GM23338 (cell line): ENCODE measurements around the gene SREK1IP1.

Experiments
- CTCF ChIP-seq, 2 experiments: fragments of 200-600 bp in 1 of 2; sonication (generic) in 1 of 2; conservative IDR thresholded peaks; 2 replicates each; pipeline versions ENCODE4 v1.5.1 to v1.6.1; 2016 to 2017; ENCODE audit warnings: antibody characterized with exemption in 2 of 2, low read depth in 2 of 2, mild to moderate bottlenecking in 2 of 2, moderate library complexity in 1 of 2
- ETS1 ChIP-seq: IDR thresholded peaks from 2 replicates; pipeline ENCODE4 v1.6.1; 2016; ENCODE audit warnings: antibody characterized with exemption
- EZH2 ChIP-seq: fragments of 200-600 bp; sonication (generic); IDR thresholded peaks from one replicate; pipeline ENCODE4 v1.8.0; 2017; ENCODE audit warnings: antibody characterized with exemption, mild to moderate bottlenecking, low read depth; ENCODE audit not compliant: unreplicated experiment
- EZH2phosphoT487 ChIP-seq: fragments of 200-600 bp; sonication (generic); IDR thresholded peaks from one replicate; pipeline ENCODE4 v1.8.1; 2018; ENCODE audit warnings: antibody characterized with exemption; ENCODE audit not compliant: unreplicated experiment
- JUNB ChIP-seq: IDR thresholded peaks from one replicate; pipeline ENCODE4 v1.6.1; 2016; ENCODE audit warnings: antibody characterized with exemption; ENCODE audit not compliant: unreplicated experiment
- POLR2AphosphoS5 ChIP-seq: IDR thresholded peaks from 2 replicates; pipeline ENCODE4 v1.6.1; 2016; ENCODE audit warnings: antibody characterized with exemption, low read depth
- REST ChIP-seq: IDR thresholded peaks from one replicate; pipeline ENCODE4 v1.6.1; 2018; ENCODE audit warnings: antibody characterized with exemption; ENCODE audit not compliant: unreplicated experiment

GRCh38 chr5:64814073-64814472 lies 45.6 kb upstream of the SREK1IP1 start:
- TF ChIP-seq EZH2: no peak
- TF ChIP-seq EZH2phosphoT487: no peak
- no peak for TF ChIP-seq REST
- TF ChIP-seq POLR2AphosphoS5: no peak
- no peak for TF ChIP-seq CTCF (conservative IDR thresholded peaks at IDR 0.05; ENCODE audit: low read depth in 2 of 2)
- TF ChIP-seq JUNB: no peak
- TF ChIP-seq ETS1: no peak
